GM10266 (cell line): ENCODE data around the gene EDRF1.
"Not testable (repeated sequence)": the region's sequence is repeated elsewhere in the genome, so short reads cannot be mapped to it uniquely, and the experiment has no call there.

Experiments
- DNase-seq: peaks from one replicate; pipeline ENCODE4 v3.0.0; 2012; ENCODE audit errors: extremely low spot score
- CTCF ChIP-seq: IDR thresholded peaks from 2 replicates; pipeline ENCODE4 v1.5.1; 2012; ENCODE audit warnings: mild to moderate bottlenecking, low read depth; ENCODE audit not compliant: control insufficient read depth, insufficient read depth; ENCODE audit errors: missing control alignments

The EDRF1 gene

GRCh38 chr10:125689955-125690569, 29.4 kb upstream of the EDRF1 start:
- no peak for TF ChIP-seq CTCF
- DNase-seq = no peak

- TF ChIP-seq CTCF = no peak
- DNase-seq = no peak
Observed at GRCh38 chr10:125691160-125691981, 28.1 kb upstream of the EDRF1 start.

- no peak for DNase-seq
- no peak for TF ChIP-seq CTCF
Observed at GRCh38 chr10:125692196-125692595, 27.3 kb upstream of the EDRF1 start.

- no peak for DNase-seq
- no peak for TF ChIP-seq CTCF
Observed at GRCh38 chr10:125692601-125693523, 26.6 kb upstream of the EDRF1 start.

- TF ChIP-seq CTCF = no peak
- DNase-seq = no peak
Observed at GRCh38 chr10:125693524-125693847, 26.0 kb upstream of the EDRF1 start.

GRCh38 chr10:125694883-125695282, 24.6 kb upstream of the EDRF1 start:
- no peak for DNase-seq
- no peak for TF ChIP-seq CTCF

- not testable (repeated sequence) for DNase-seq
Observed at GRCh38 chr10:125696884-125697283, 22.6 kb upstream of the EDRF1 start.
